KMS-11 (cell line): ENCODE results near the gene SEC24D.
A peak's percentile ranks its signal among the peaks of the same experiment; 100 is the strongest.

ENCODE experiments used
- H2AFZ ChIP-seq: fragments of 200-600 bp; sonication (generic); 2 replicates; pipeline ENCODE4 v1.6.1; 2016; ENCODE audit warnings: antibody characterized with exemption, mixed run types, low read depth
- H3K27ac ChIP-seq: fragments of 200-600 bp; sonication (generic); 2 replicates; pipeline ENCODE4 v1.6.1; 2016; ENCODE audit warnings: mild to moderate bottlenecking, mixed run types
- H3K27me3 ChIP-seq: fragments of 200-600 bp; sonication (generic); 2 replicates; pipeline ENCODE4 v1.6.1; 2017; ENCODE audit warnings: mild to moderate bottlenecking, low read depth, mixed run types, moderate library complexity; ENCODE audit not compliant: insufficient read depth
- H3K36me3 ChIP-seq: fragments of 200-600 bp; sonication (generic); 2 replicates; pipeline ENCODE4 v1.6.1; 2017; ENCODE audit warnings: mild to moderate bottlenecking, mixed run types; ENCODE audit not compliant: insufficient read depth
- H3K4me1 ChIP-seq: fragments of 200-600 bp; sonication (generic); 2 replicates; pipeline ENCODE4 v1.6.1; 2016; ENCODE audit warnings: mild to moderate bottlenecking, low read depth, mixed run types; ENCODE audit not compliant: poor library complexity, severe bottlenecking
- H3K4me2 ChIP-seq: fragments of 200-600 bp; sonication (generic); 2 replicates; pipeline ENCODE4 v1.7.0; 2016; ENCODE audit warnings: mild to moderate bottlenecking, mixed run types
- H3K4me3 ChIP-seq: fragments of 200-600 bp; sonication (generic); IDR thresholded peaks from 2 replicates; pipeline ENCODE4 v1.6.1; 2017; ENCODE audit warnings: low read depth, low read length, mixed read lengths; ENCODE audit not compliant: insufficient read depth
- H3K79me2 ChIP-seq: fragments of 200-600 bp; sonication (generic); 2 replicates; pipeline ENCODE4 v1.6.1; 2016; ENCODE audit warnings: low read depth, mixed run types; ENCODE audit not compliant: insufficient read depth
- H3K9ac ChIP-seq: fragments of 200-600 bp; sonication (generic); 2 replicates; pipeline ENCODE4 v1.6.1; 2016; ENCODE audit warnings: mild to moderate bottlenecking, mixed run types
- H4K20me1 ChIP-seq: fragments of 200-600 bp; sonication (generic); 2 replicates; pipeline ENCODE4 v1.6.1; 2016; ENCODE audit warnings: mild to moderate bottlenecking, mixed run types; ENCODE audit not compliant: insufficient read depth
- TF ChIP-seq, protein P1 (sequence below): fragments of 200-600 bp; sonication (generic); conservative IDR thresholded peaks from 2 replicates; pipeline ENCODE4 v1.6.1; 2017; ENCODE audit warnings: low read depth, mild to moderate bottlenecking, antibody characterized with exemption, low read length, moderate library complexity, mixed read lengths

SEC24D gene

GRCh38 chr4:118857760-118858159 is 21.8 kb upstream of the SEC24D start:
- Histone ChIP-seq H3K79me2 (no peaks in the 10 kb centered on the region), H3K27ac (no peak overlapping the region), H4K20me1 (no peaks in the 10 kb centered on the region), H3K9ac (no peak overlapping the region), H3K4me3 (no peak overlapping the region), H3K36me3 (no peaks in the 10 kb centered on the region), H3K4me1 (no peaks in the 10 kb centered on the region), H2AFZ (no peak overlapping the region), H3K4me2 (no peak overlapping the region), H3K27me3 (no peaks in the 10 kb centered on the region)
- TF ChIP-seq, protein P1, sequence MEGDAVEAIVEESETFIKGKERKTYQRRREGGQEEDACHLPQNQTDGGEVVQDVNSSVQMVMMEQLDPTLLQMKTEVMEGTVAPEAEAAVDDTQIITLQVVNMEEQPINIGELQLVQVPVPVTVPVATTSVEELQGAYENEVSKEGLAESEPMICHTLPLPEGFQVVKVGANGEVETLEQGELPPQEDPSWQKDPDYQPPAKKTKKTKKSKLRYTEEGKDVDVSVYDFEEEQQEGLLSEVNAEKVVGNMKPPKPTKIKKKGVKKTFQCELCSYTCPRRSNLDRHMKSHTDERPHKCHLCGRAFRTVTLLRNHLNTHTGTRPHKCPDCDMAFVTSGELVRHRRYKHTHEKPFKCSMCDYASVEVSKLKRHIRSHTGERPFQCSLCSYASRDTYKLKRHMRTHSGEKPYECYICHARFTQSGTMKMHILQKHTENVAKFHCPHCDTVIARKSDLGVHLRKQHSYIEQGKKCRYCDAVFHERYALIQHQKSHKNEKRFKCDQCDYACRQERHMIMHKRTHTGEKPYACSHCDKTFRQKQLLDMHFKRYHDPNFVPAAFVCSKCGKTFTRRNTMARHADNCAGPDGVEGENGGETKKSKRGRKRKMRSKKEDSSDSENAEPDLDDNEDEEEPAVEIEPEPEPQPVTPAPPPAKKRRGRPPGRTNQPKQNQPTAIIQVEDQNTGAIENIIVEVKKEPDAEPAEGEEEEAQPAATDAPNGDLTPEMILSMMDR = no peak

DNA sequence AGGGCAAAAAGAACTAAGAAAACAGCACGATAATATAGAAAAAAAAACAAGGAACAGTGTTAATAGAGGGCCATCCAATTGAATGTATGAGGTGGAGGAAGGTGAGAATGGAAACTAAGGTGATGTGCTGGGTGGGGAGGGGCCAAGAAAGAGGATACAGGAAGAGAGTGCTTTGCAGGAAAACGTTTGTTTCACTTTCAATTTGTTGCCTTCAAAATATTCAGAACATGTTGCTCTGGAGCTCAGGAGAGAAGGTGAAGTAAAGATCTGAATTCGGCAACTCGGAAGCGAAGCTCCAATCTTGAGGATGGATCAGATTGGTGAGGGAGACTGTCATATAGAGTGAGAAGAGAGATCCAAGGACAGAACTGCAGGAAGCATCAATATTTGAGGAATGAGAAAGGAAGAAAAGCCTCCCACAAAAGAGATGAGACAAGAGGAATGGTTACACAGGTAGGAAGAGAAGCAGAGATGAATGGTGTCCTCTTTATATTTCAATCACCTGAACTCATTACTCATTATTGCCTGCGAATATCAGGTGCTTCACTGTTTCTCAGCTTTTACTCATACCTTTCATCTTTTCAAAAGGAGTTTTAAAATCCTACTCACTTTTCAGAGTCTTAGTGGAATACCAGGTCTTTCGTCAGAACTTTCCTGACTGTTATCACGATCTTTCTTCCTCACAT is 14.7 kb upstream of the SEC24D start:
- Histone ChIP-seq H3K4me1 (peaks cover 16% of the 10 kb centered on the region), H2AFZ (peak overlapping the region; percentile 88), H3K9ac (peak overlapping the region; percentile 48; the same call in 1 of the 2 replicates), H3K27ac (peak overlapping the region; percentile 18; the same call in 1 of the 2 replicates), H4K20me1 (no peaks in the 10 kb centered on the region), H3K27me3 (no peaks in the 10 kb centered on the region), H3K4me3 (no peak overlapping the region), H3K4me2 (peak overlapping the region; percentile 77), H3K36me3 (no peaks in the 10 kb centered on the region), H3K79me2 (no peaks in the 10 kb centered on the region)
- TF ChIP-seq, protein P1 = no peak

- Histone ChIP-seq H4K20me1 (no peaks in the 10 kb centered on the region), H3K4me2 (peak overlapping the region; percentile 77), H2AFZ (peak overlapping the region; percentile 88), H3K27ac (no peak overlapping the region), H3K79me2 (no peaks in the 10 kb centered on the region), H3K27me3 (no peaks in the 10 kb centered on the region), H3K4me3 (no peak overlapping the region), H3K9ac (no peak overlapping the region; the same call in 1 of the 2 replicates), H3K4me1 (peaks cover 16% of the 10 kb centered on the region), H3K36me3 (no peaks in the 10 kb centered on the region)
- TF ChIP-seq, protein P1 = no peak
These were observed 14.1 kb upstream of the SEC24D start for GRCh38 chr4:118849867-118850487.

DNA sequence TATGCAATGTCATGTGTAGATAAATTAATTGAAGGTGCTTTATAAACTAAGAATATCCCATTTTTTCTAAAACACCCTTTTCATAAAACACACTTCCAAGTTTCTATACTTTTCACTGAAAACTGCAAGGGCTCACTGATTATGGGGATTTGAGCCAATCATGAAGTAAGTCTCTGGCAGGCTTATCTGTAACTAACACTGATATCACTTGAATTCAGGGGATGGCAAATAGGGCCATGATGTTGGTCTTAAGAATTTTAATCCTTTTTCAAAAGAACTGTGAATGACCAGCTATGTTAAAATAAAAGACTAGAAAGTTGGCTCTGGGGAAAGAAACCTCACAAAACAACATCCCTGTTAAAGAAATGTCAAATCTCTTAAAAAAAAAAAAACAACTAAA is 13.0 kb upstream of the SEC24D start:
- H3K4me3 ChIP-seq = no peak overlapping the region
- TF ChIP-seq, protein P1 = no peak
- H2AFZ ChIP-seq = no peak overlapping the region
- H3K27me3 ChIP-seq = no peaks in the 10 kb centered on the region
- H4K20me1 ChIP-seq = no peaks in the 10 kb centered on the region
- no peaks in the 10 kb centered on the region for H3K36me3 ChIP-seq
- H3K9ac ChIP-seq = no peak overlapping the region
- no peak overlapping the region for H3K27ac ChIP-seq
- H3K4me1 ChIP-seq = peaks cover 16% of the 10 kb centered on the region
- H3K79me2 ChIP-seq = no peaks in the 10 kb centered on the region
- H3K4me2 ChIP-seq = no peak overlapping the region
